GM18517 (cell line): Measurements from ENCODE around the gene MAPT.

Experiments
- ATAC-seq: cut with Tn5 transposase; IDR thresholded peaks from one replicate; pipeline ENCODE4 v1.9.1; 2021; ENCODE audit warnings: mild to moderate bottlenecking, moderate library complexity; ENCODE audit not compliant: unreplicated experiment

Gene MAPT

GRCh38 chr17:46026166-46027047, 132.1 kb downstream of the MAPT start:
- no peak for ATAC-seq

GRCh38 chr17:46027048-46027975, 133.0 kb downstream of the MAPT start:
- no peak for ATAC-seq

DNA sequence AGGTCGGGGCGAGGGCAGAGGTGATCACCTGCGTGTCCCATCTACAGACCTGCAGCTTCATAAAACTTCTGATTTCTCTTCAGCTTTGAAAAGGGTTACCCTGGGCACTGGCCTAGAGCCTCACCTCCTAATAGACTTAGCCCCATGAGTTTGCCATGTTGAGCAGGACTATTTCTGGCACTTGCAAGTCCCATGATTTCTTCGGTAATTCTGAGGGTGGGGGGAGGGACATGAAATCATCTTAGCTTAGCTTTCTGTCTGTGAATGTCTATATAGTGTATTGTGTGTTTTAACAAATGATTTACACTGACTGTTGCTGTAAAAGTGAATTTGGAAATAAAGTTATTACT, 133.6 kb downstream of the MAPT start:
- no peak for ATAC-seq

DNA sequence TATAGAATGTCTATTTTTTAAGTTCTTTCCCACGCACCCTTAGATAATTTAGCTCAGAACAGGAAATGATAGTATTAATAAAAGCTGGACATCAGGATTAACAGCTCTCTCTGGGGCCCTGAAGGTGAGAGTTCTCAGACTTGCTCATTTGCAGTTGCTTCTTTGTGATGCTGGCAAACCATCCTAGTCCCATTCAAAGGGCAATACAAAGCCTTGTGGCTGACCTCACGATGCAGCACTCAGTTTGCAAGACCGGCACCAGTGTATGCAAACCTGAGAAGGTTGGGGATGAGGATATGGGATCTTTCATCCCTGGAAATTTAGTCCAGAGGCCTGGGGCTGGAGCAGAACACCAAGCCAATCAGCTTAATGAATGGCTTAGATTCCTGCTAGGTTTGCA, 134.0 kb downstream of the MAPT start:
- no peak for ATAC-seq

DNA sequence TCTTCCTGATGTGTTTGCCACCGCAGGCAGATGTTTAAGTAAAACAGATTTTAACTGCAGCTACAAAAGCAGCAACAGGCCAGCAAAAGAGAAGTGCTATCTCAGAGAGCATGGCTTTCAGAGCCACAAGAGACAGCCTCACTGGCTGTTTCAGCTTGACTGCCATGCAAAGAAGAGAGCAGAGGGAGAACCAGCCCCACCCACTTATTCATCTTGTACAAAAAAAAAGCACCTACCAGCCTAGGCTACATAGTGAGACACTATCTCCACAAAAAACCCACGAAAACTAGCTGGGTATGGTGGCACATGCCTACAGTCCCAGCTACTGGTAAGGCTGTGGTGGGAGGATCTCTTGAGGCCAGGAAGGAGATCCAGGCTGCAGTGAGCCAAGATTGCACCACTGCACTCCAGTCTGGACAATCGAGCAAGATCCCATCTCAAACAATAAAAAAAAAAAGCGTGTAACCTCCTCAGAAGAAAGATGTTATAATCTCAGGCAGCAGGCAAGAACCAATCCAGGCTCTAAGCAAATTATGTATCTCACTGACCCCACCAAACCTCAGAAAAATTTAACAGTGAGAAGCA, 134.7 kb downstream of the MAPT start:
- ATAC-seq: no peak

- ATAC-seq: no peak
These were observed 135.3 kb downstream of the MAPT start for GRCh38 chr17:46029627-46030026.

DNA sequence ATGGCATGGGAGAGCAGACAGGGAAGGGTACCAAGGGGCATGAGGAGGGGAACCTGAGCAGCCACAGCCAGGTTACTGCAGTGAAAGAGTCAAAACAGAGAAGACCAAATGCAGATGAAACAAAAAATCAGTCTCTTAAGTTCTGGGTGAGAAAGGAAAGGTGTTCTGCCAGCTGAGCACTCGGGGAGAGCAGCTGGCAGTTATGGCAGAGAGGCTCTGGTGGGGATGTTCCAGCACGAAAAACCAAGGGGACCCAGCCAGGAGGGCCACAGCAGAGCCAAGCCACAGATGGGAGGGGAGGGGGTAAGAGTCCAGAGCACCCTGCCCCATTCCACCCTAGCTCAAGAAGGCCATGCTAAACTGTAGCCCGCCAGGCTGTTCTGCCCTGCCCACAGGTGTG, 136.4 kb downstream of the MAPT start:
- ATAC-seq: no peak

- no peak for ATAC-seq
These were observed 137.1 kb downstream of the MAPT start for GRCh38 chr17:46031440-46031839.

DNA sequence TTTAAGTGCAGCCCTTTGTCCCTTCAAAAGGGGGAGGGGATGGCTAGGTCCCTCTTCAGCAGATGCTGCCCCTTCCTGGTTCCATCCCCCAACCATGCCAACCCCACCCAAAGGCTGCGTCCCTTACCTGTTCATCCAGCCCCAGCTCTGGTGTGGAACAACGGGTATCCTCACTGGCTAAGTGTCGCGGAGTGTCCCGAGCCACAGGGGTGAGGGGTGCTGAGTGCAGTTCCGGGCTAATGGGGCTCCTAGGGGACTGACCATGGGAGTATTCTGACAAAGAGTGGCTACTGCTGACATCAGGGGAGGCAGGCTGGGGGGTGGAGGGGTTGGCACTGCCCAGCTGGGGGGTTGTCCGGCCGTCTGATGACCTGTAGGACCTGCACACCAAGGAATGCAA, 137.6 kb downstream of the MAPT start:
- ATAC-seq: no peak

DNA sequence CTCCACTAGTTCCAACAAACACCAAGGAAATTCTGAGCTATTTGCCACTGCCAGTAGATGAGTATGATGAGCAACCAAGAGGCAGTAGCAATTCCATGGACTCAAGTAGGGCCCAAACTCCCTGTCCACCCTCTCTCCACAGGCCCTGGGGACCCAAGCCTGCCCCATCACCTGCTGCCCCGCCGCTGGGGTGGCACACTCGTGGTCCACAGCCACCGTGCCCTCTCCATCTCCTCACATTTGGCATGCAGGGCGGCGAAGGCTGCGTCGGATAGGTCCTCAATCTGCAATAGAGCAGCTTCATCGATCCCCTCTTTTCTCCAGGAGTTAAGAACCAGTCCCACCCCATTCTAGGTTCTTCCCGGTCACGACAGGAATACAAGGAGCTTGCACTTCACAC, 138.6 kb downstream of the MAPT start:
- no peak for ATAC-seq

DNA sequence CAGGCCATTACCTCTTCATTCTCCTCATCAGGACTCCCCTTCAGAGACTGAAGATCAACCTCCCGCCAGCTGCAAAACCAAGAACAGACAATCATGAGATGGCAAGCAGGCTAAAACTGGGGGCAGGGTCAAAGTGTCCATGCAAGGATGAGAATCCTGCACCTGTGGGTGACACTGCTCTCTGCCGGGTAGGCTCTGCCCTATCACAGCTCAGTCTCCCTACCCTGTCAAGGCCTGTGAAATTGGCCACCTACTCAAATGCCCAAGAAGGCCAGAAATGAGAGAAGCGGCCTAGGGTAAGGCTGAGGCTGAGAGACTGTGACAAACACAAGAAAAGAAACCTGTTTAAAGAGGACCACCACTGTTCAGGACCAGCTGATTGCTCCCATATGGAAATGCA, 139.0 kb downstream of the MAPT start:
- ATAC-seq: no peak

GRCh38 chr17:46035112-46035818, 140.9 kb downstream of the MAPT start:
- ATAC-seq: no peak

- no peak for ATAC-seq
These were observed 142.1 kb downstream of the MAPT start for GRCh38 chr17:46036491-46036890.

GRCh38 chr17:46037722-46038255, 143.4 kb downstream of the MAPT start:
- no peak for ATAC-seq

- ATAC-seq: no peak
These were observed 144.1 kb downstream of the MAPT start for GRCh38 chr17:46038414-46038813.

DNA sequence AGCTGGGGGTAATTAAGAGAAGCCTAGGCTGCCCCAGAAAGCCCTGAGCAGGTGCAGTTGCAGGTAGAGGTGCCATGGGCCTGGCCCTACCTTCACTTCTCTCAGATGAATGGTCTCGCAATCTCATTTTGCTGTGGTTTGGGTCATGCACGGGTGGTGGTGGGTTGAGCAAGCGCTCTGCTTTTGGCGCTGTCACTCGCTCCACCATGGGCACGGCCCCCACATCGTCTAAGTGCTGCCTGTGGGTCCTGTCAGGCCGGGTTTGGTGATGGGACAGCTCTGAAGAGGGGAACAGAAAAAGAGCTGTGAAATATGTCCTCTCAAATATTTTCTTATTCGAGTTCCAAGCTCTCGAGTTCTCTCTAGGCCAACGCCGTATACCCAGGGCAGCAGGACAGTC, 144.6 kb downstream of the MAPT start:
- no peak for ATAC-seq

DNA sequence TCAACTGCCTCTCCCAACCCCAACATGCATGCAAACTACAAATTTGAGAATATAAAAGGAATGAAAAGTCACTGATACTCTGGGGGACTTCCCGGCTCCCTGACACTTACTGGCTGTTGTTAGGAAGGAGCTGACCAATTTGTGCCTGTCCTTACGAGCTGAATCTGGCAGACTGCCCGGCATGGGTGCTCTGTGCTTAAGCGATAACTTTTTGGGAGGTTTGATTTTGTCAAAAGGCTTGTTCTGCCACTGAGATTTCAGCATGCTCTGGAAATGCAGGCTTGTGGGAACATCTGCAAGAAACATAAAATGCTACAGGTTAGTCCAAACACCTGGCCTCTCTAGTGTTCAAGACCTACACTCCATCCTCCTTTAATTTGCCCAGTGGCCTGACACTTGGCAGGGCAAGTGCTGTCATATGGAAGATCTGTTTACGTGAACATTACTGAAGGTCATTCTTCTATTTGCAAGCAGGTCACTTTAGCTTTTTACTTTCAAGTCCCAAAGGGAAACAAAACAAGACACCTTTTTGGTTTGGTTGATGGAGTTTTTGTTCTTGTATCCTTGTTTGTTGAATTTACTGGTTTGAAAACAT, 145.3 kb downstream of the MAPT start:
- no peak for ATAC-seq

DNA sequence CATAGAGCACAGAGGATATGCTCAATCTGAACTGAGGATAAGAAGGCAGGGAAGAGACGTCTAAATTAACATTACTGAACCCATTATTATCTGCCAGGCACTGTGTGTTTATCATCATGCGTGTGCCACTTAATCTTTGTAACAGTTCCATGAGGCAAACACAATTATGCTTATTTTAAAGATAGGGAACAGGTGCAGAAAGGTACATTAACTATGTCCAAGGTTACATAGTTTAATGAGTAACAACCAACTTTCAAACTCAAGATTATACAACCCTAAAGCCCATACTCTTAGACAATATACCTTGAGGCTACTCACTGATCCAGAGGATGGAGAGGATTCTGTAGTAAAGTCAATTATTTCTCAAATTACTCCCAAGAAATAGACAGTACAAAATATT, 147.9 kb downstream of the MAPT start:
- ATAC-seq: no peak

DNA sequence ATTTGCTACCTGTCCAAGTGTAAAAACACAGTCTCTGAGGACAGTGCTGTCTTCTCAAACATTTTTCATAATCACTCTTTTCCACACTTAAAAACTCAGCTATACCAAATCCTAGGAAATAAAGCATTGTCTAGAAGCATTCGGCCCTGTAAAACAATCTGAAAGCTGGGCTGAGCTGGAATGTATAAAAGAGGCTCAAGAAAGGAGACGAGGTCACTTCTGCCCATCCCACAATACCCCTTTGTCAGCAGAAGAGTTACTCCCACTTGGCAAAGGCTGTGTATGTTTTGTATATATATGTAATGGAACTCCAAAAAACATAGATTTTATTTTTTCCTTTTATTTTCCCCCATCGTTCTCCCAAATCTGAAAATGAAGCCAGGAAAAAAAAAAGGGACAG, 148.6 kb downstream of the MAPT start:
- ATAC-seq: no peak

DNA sequence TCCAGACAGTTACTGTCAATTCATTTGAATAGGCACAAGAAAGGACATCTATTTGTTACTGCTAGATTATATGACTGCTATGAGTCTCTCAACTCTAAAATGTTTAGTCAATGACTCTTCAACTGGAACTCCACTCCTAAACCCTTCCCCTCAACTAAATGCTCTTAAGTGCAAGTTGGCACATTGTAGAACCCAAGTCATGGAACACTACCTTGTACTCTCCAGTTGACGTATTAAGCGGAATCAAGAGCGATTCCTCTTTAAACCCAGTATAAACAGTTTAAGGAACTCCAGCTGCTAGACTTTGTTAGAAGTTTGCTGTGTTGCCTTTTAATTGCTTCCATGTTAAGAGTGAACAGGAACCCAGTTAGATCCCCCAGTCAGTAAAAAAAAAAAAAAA, 149.3 kb downstream of the MAPT start:
- no peak for ATAC-seq
